HFFc6 (cell line): ENCODE data around the gene MECP2. TPM values are rescaled to one million over a fixed set of nuclear protein-coding genes. Genes with fewer than 3 reads are reported as not detected.

ENCODE experiments used
- DNase-seq: peaks from one replicate; pipeline ENCODE4 v3.0.0-alpha.2; 2018
- H3K27ac Mint-ChIP-seq: 2 replicates; pipeline ENCODE4 v1.8.0; 2020; ENCODE audit warnings: mild to moderate bottlenecking, mixed read lengths
- H3K27me3 Mint-ChIP-seq: 2 replicates; pipeline ENCODE4 v1.8.0; 2021; ENCODE audit warnings: mild to moderate bottlenecking, moderate library complexity, mixed read lengths; ENCODE audit not compliant: insufficient read depth
- H3K36me3 Mint-ChIP-seq: 2 replicates; pipeline ENCODE4 v1.8.0; 2021; ENCODE audit warnings: low read depth, mixed read lengths
- H3K4me1 Mint-ChIP-seq: 2 replicates; pipeline ENCODE4 v1.8.0; 2020; ENCODE audit warnings: low read depth, mixed read lengths
- H3K4me3 Mint-ChIP-seq: 2 replicates; pipeline ENCODE4 v1.8.0; 2020; ENCODE audit warnings: mild to moderate bottlenecking, moderate library complexity, mixed read lengths
- H3K9me3 Mint-ChIP-seq: 2 replicates; pipeline ENCODE4 v1.8.0; 2020; ENCODE audit warnings: mild to moderate bottlenecking, mixed read lengths
- total RNA-seq, 6 experiments: library from RNA; stranded (reverse); fragmentation: NEBNext Ultra II Directional; extraction: Animal tissue kit (Norgen Biotek cat#: 25700); gene quantifications; 2 replicates in 1 of 6; 3 replicates in 5 of 6; pipeline ENCODE4 v1.2.3, GENCODE V29; 2021
- TF ChIP-seq, protein P1 (sequence below): fragments of 200-600 bp; sonication (generic); IDR thresholded peaks from 2 replicates; pipeline ENCODE4 v1.5.0; 2021; ENCODE audit warnings: antibody characterized with exemption, mild to moderate bottlenecking

Gene MECP2
- total RNA-seq, 6 experiments from 2014 or later = 28.8 to 35.8 (median 31.9) TPM

DNA sequence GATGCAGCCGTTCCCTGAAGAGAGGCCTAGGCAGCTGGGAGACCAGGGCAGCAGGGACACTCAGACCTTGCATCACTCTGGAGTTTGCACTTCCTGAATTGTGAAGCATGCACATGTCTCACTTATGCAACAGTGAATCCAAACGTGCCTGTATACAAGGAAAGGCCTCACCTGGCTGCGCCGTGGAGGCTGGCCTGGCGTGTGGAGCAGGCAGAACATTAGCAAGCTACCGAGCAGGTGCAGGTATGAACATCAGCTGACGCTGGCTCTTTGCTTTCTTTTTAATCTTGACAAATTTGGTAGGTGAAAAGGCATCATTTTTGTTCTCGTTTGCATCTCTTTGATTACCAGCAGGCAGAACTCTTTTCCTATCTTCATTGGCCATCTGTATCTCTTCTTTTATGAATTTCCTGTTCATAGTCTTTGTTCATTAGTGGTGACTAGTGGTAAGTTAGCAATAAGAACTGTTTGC lies 40.7 kb downstream of the MECP2 start:
- TF ChIP-seq, protein P1, sequence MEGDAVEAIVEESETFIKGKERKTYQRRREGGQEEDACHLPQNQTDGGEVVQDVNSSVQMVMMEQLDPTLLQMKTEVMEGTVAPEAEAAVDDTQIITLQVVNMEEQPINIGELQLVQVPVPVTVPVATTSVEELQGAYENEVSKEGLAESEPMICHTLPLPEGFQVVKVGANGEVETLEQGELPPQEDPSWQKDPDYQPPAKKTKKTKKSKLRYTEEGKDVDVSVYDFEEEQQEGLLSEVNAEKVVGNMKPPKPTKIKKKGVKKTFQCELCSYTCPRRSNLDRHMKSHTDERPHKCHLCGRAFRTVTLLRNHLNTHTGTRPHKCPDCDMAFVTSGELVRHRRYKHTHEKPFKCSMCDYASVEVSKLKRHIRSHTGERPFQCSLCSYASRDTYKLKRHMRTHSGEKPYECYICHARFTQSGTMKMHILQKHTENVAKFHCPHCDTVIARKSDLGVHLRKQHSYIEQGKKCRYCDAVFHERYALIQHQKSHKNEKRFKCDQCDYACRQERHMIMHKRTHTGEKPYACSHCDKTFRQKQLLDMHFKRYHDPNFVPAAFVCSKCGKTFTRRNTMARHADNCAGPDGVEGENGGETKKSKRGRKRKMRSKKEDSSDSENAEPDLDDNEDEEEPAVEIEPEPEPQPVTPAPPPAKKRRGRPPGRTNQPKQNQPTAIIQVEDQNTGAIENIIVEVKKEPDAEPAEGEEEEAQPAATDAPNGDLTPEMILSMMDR = no peak
- Mint-ChIP-seq H3K27me3 (peaks cover 1% of the 10 kb centered on the region; the same call in 1 of the 2 replicates), H3K9me3 (no peaks in the 10 kb centered on the region), H3K4me3 (no peak overlapping the region), H3K36me3 (no peaks in the 10 kb centered on the region), H3K4me1 (peaks cover 47% of the 10 kb centered on the region), H3K27ac (peak overlapping the region; percentile 16; the same call in 1 of the 2 replicates)
- no peak for DNase-seq

DNA sequence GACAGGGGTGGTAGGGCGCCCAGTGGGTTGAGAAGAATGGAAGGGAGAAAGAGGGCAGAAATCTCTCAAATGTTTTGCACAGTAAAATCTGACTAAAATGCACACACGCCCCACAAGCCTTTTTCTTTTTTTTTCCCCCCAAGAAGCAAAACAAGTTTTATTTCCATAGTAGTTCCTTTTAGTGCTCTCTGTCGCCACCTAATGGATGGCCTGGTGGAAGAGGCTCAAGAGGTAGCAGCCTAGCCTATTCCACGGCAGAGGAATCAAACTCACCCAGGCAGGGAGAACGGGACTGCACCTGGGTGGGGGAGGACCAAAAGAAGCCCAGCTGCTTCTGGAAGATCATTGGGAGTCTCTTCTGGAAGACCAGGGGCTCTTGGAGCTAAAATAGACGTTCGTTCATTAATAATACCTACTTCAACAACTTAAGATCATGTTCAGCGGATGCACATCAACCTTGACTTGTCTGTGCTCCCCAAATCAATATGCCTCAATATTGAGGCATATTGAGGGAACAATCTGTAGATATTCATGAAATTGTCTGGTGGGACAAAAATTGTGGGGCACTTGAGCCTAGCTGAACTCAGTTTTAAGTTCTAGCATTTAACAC lies 46.2 kb downstream of the MECP2 start:
- H3K36me3 Mint-ChIP-seq = peaks cover 6% of the 10 kb centered on the region
- H3K27ac Mint-ChIP-seq = peak overlapping the region; percentile 42; the same call in 1 of the 2 replicates

DNA sequence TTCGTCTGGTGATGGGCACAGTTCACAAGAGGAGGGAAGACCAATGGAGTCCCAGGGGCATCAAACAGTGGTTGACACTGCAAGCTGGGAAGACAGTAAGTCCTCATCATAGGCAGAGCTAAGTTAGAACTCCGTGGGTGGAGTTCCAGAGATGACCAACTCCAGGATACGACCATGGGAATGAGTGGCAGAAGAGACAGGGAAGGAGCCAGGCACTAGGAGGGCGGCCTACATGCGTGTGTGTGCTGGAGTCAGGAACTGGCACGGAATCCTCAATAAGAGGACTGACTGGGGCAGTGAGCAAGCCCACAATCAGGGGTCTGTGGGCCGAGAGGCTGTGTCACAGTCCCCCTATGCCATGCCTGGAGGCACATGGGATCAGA lies 47.4 kb downstream of the MECP2 start:
- Mint-ChIP-seq H3K4me1 (peaks cover 39% of the 10 kb centered on the region), H3K36me3 (peaks cover 6% of the 10 kb centered on the region), H3K9me3 (no peaks in the 10 kb centered on the region), H3K27ac (no peak overlapping the region), H3K27me3 (no peaks in the 10 kb centered on the region; the same call in none of the 2 replicates), H3K4me3 (no peak overlapping the region)
- TF ChIP-seq, protein P1 = no peak
- DNase-seq = no peak

More for the DNA sequence above, 46.2 kb downstream of the MECP2 start:
- Mint-ChIP-seq H3K27me3 (no peaks in the 10 kb centered on the region; the same call in none of the 2 replicates), H3K4me1 (peaks cover 31% of the 10 kb centered on the region), H3K4me3 (no peak overlapping the region), H3K9me3 (no peaks in the 10 kb centered on the region)
- DNase-seq = peak; percentile 28
- TF ChIP-seq, protein P1 = peak; percentile 78

DNA sequence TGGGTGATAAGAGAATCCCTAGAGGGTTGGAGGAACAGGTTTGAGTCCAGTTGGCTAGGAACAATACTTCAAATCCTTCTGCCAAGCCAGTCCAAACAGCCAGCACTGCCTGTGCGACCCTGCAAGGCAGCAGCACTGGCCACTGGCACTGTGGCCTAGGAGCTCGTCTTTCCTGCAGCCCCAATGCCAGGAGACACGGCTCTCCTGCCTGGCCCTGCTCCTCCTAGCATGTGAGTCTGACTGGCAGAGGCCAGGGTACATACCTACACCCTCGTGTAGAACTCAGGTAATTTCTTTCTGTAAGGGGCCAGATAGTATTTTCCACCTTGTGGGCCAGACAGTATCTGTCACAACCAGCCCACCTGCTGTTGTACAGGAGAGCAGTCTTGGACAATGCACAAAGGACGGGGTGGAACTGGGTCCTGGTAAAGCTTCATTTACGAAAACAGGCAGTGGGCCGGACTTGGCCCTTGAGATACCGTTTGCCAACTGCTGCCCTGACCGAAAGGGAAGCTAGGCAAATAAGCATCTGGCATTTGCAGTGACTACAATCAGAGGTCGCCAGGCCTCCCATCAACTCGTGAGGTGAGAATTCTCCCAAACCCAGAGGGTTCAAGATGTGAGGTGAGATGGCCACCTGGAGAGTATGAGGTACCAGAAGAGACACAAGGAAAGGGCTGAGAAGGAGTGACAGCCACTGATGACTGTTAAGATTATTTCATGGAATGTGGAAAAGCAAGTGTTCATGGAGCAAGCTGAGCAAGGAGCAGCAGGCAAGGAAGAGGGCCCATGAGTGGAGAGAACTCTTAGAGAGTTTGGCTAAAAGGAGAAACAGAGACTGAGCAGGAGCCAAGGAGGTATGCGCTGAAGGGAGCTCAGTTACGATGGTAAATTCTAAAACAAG lies 48.1 kb downstream of the MECP2 start:
- TF ChIP-seq, protein P1 = no peak
- Mint-ChIP-seq H3K36me3 (peaks cover 6% of the 10 kb centered on the region), H3K4me3 (no peak overlapping the region), H3K9me3 (no peaks in the 10 kb centered on the region), H3K4me1 (peaks cover 41% of the 10 kb centered on the region), H3K27ac (no peak overlapping the region), H3K27me3 (no peaks in the 10 kb centered on the region; the same call in none of the 2 replicates)
- DNase-seq = no peak

DNA sequence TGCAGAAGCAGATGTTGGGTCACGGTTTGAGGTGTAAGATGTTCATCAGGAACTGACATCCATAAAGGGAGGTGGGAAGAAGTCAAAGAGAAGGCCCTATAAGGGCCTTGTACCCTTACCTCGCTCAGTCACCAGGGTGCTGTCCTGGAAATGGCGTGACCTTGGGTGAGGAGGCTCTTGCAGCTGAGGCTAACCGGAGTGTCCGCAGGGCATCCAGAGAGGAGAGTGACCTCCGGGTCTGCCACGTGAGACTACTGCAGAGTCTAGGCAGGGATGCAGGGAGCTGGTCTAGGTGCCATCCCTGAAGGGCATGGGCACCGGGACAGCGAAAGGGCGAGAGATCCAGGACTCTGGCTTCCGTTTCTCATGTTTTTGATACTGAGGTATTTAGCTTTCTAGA lies 49.1 kb downstream of the MECP2 start:
- TF ChIP-seq, protein P1 = no peak
- no peak for DNase-seq
- H3K27ac Mint-ChIP-seq = peak overlapping the region; percentile 55; the same call in 1 of the 2 replicates
- peaks cover 6% of the 10 kb centered on the region for H3K36me3 Mint-ChIP-seq
- H3K27me3 Mint-ChIP-seq = peaks cover 2% of the 10 kb centered on the region
- no peak overlapping the region for H3K4me3 Mint-ChIP-seq
- peaks cover 51% of the 10 kb centered on the region for H3K4me1 Mint-ChIP-seq
- no peaks in the 10 kb centered on the region for H3K9me3 Mint-ChIP-seq
